GM13977 (cell line): ENCODE data around the gene ARHGAP6.

Experiments used
- DNase-seq: peaks from one replicate; pipeline ENCODE4 v3.0.0; 2012; ENCODE audit warnings: low spot score
- CTCF ChIP-seq: IDR thresholded peaks from 2 replicates; pipeline ENCODE4 v1.5.1; 2012; ENCODE audit warnings: mild to moderate bottlenecking, control low read depth; ENCODE audit not compliant: insufficient read depth; ENCODE audit errors: extremely low read depth, missing control alignments
- in situ Hi-C: fragments of 300-500 bp; cut with MboI; formaldehyde crosslinking; loops from one replicate; pipeline ENCODE4 v1.12.0; 2022; ENCODE audit warnings: low sequenced_read_pairs, low pct_unique_long_range_greater_than_20kb, mixed read lengths, inconsistent platforms; ENCODE audit not compliant: unreplicated experiment

ARHGAP6 gene

GRCh38 chrX:11666164-11666563 is 444 bp upstream of the ARHGAP6 start:
- no peak for TF ChIP-seq CTCF
- peak; percentile 25 for DNase-seq
- in situ Hi-C loops = no loop called here

GRCh38 chrX:11664211-11665167 is 1.2 kb downstream of the ARHGAP6 start:
- DNase-seq = peak; percentile 31
- no peak for TF ChIP-seq CTCF
- in situ Hi-C loops = no loop called here

- DNase-seq = no peak
Measured at GRCh38 chrX:11663875-11664210, 1.9 kb downstream of the ARHGAP6 start.

GRCh38 chrX:11655282-11656015 is 10.3 kb downstream of the ARHGAP6 start:
- DNase-seq = no peak
- in situ Hi-C loops = no loop called here
- TF ChIP-seq CTCF = no peak

More at GRCh38 chrX:11663875-11664210, 1.9 kb downstream of the ARHGAP6 start:
- peak; percentile 8 for TF ChIP-seq CTCF
- in situ Hi-C loops = no loop called here

GRCh38 chrX:11648705-11649519 is 16.8 kb downstream of the ARHGAP6 start:
- no peak for DNase-seq
- no peak for TF ChIP-seq CTCF
- in situ Hi-C loops = no loop called here

GRCh38 chrX:11647138-11647537 is 18.6 kb downstream of the ARHGAP6 start:
- in situ Hi-C loops = no loop called here
- no peak for DNase-seq
- no peak for TF ChIP-seq CTCF
